HepG2 (cell line): Measurements from ENCODE around the gene MCEE. TPM values are rescaled to one million over a fixed set of nuclear protein-coding genes. Genes with fewer than 3 reads are reported as not detected.

Experiments
- ARID3A ChIP-seq: IDR thresholded peaks from 2 replicates; pipeline ENCODE4 v1.6.1; 2012; ENCODE audit warnings: low read depth, low read length, improper control_type of control experiment
- EP300 ChIP-seq, 3 experiments: sonication (generic) in 1 of 3; formaldehyde crosslinking in 1 of 3; IDR thresholded peaks; 2 replicates each; pipeline versions ENCODE4 v1.5.1 to v1.6.1; 2011 to 2020; ENCODE audit warnings: low read depth in 2 of 3, low read length in 2 of 3, borderline replicate concordance in 1 of 3, improper control_type of control experiment in 1 of 3, mild to moderate bottlenecking in 1 of 3, missing genetic modification reagents in 1 of 3, moderate library complexity in 1 of 3
- GPBP1L1 ChIP-seq: sonication (generic); formaldehyde crosslinking; IDR thresholded peaks from 2 replicates; pipeline ENCODE4 v1.5.0; 2020; ENCODE audit warnings: mild to moderate bottlenecking, missing genetic modification reagents
- IKZF1 ChIP-seq: fragments of 450-650 bp; IDR thresholded peaks from 2 replicates; pipeline ENCODE4 v1.7.1; 2016
- ISL2 ChIP-seq: sonication (generic); formaldehyde crosslinking; IDR thresholded peaks from 2 replicates; pipeline ENCODE4 v1.5.0; 2020; ENCODE audit warnings: missing genetic modification reagents
- MAF1 ChIP-seq: sonication (generic); formaldehyde crosslinking; IDR thresholded peaks from 2 replicates; pipeline ENCODE4 v1.5.0; 2020; ENCODE audit warnings: missing genetic modification reagents, borderline replicate concordance
- PLRG1 ChIP-seq: fragments of 450-650 bp; conservative IDR thresholded peaks from 2 replicates; pipeline ENCODE4 v1.6.1; 2016
- SRY ChIP-seq: sonication (generic); formaldehyde crosslinking; IDR thresholded peaks from 2 replicates; pipeline ENCODE4 v1.8.0; 2022; ENCODE audit warnings: mild to moderate bottlenecking, missing genetic modification reagents
- TGIF2 ChIP-seq: IDR thresholded peaks from 2 replicates; pipeline ENCODE4 v1.6.1; 2016; ENCODE audit warnings: control low read depth, missing compliant biosample characterization
- ZBTB20 ChIP-seq: sonication (generic); formaldehyde crosslinking; IDR thresholded peaks from 2 replicates; pipeline ENCODE4 v1.8.1; 2023; ENCODE audit warnings: missing genetic modification reagents, low read depth, mild to moderate bottlenecking, borderline replicate concordance
- ZNF20 ChIP-seq: sonication (generic); formaldehyde crosslinking; IDR thresholded peaks from 2 replicates; pipeline ENCODE4 v1.4.0; 2020; ENCODE audit warnings: mild to moderate bottlenecking, moderate library complexity, missing genetic modification reagents
- ZNF354B ChIP-seq: sonication (generic); formaldehyde crosslinking; IDR thresholded peaks from 2 replicates; pipeline ENCODE4 v1.8.0; 2022; ENCODE audit warnings: mild to moderate bottlenecking, missing genetic modification reagents
- ZNF543 ChIP-seq: sonication (generic); formaldehyde crosslinking; IDR thresholded peaks from 2 replicates; pipeline ENCODE4 v1.4.0; 2020; ENCODE audit warnings: mild to moderate bottlenecking, missing genetic modification reagents
- ZNF589 ChIP-seq: sonication (generic); formaldehyde crosslinking; conservative IDR thresholded peaks from 2 replicates; pipeline ENCODE4 v1.8.0; 2022; ENCODE audit warnings: mild to moderate bottlenecking, moderate library complexity, missing genetic modification reagents
- ZNF704 ChIP-seq: sonication (generic); formaldehyde crosslinking; IDR thresholded peaks from 2 replicates; pipeline ENCODE4 v1.8.1; 2023; ENCODE audit warnings: mild to moderate bottlenecking, inconsistent platforms, moderate library complexity, missing genetic modification reagents, borderline replicate concordance
- ZNF749 ChIP-seq: sonication (generic); formaldehyde crosslinking; IDR thresholded peaks from 2 replicates; pipeline ENCODE4 v1.8.0; 2022; ENCODE audit warnings: mild to moderate bottlenecking, missing genetic modification reagents, moderate library complexity, borderline replicate concordance
- polyA plus RNA-seq, 8 experiments: library from polyadenylated mRNA; depleted of rRNA in 3 of 8; stranded (reverse) in 7 of 8; unstranded in 1 of 8; fragments of >200 nt; fragmentation: Illumina TruSeq in 4 of 8; extraction: Trizol in 4 of 8; gene quantifications; 2 replicates each; pipeline versions ENCODE4 v1.2.1 to v1.2.3, GENCODE V29; 2011 to 2016; ENCODE audit warnings: low read depth in 4 of 8, missing spikeins in 1 of 8, mixed read lengths in 1 of 8; ENCODE audit not compliant: insufficient read depth in 1 of 8
- total RNA-seq, 5 experiments: library from RNA; depleted of rRNA; stranded (reverse); fragments of >200 nt; fragmentation: Illumina TruSeq; extraction: Trizol; gene quantifications; 2 replicates each; pipeline ENCODE4 v1.2.3, GENCODE V29; 2016; ENCODE audit warnings: low read depth in 1 of 5
- TF ChIP-seq, protein P1 (sequence below): sonication (generic); formaldehyde crosslinking; IDR thresholded peaks from 2 replicates; pipeline ENCODE4 v1.4.0; 2020; ENCODE audit warnings: mild to moderate bottlenecking, missing genetic modification reagents, borderline replicate concordance
- TF ChIP-seq, protein P2 (sequence below): sonication (generic); formaldehyde crosslinking; IDR thresholded peaks from 2 replicates; pipeline ENCODE4 v1.4.0; 2020; ENCODE audit warnings: mild to moderate bottlenecking, missing genetic modification reagents
- TF ChIP-seq, protein P3 (sequence below): fragments of 450-650 bp; IDR thresholded peaks from 2 replicates; pipeline ENCODE4 v1.6.1; 2016

The MCEE gene
- total and polyA plus RNA-seq, 2 of the 13 experiments (the other 11 are each of a cell fraction or from before 2014, with no cell fraction given): 32.0 to 66.9 TPM

GRCh38 chr2:71129902-71130151 lies 202 bp downstream of the MCEE start (continued):
- TF ChIP-seq, protein P1, sequence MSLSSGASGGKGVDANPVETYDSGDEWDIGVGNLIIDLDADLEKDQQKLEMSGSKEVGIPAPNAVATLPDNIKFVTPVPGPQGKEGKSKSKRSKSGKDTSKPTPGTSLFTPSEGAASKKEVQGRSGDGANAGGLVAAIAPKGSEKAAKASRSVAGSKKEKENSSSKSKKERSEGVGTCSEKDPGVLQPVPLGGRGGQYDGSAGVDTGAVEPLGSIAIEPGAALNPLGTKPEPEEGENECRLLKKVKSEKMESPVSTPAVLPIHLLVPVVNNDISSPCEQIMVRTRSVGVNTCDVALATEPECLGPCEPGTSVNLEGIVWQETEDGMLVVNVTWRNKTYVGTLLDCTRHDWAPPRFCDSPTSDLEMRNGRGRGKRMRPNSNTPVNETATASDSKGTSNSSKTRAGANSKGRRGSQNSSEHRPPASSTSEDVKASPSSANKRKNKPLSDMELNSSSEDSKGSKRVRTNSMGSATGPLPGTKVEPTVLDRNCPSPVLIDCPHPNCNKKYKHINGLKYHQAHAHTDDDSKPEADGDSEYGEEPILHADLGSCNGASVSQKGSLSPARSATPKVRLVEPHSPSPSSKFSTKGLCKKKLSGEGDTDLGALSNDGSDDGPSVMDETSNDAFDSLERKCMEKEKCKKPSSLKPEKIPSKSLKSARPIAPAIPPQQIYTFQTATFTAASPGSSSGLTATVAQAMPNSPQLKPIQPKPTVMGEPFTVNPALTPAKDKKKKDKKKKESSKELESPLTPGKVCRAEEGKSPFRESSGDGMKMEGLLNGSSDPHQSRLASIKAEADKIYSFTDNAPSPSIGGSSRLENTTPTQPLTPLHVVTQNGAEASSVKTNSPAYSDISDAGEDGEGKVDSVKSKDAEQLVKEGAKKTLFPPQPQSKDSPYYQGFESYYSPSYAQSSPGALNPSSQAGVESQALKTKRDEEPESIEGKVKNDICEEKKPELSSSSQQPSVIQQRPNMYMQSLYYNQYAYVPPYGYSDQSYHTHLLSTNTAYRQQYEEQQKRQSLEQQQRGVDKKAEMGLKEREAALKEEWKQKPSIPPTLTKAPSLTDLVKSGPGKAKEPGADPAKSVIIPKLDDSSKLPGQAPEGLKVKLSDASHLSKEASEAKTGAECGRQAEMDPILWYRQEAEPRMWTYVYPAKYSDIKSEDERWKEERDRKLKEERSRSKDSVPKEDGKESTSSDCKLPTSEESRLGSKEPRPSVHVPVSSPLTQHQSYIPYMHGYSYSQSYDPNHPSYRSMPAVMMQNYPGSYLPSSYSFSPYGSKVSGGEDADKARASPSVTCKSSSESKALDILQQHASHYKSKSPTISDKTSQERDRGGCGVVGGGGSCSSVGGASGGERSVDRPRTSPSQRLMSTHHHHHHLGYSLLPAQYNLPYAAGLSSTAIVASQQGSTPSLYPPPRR (CRISPR knock-in tag): no peak; the same call in 1 of the 2 replicates
- TF ChIP-seq GPBP1L1 (CRISPR knock-in tag) (no peak), ISL2 (CRISPR knock-in tag) (0 out of 2 replicates have a peak, but pooled peaks have one; percentile 49), PLRG1 (no peak), ZNF704 (CRISPR knock-in tag) (no peak; the same call in 1 of the 2 replicates), EP300 (IDR thresholded peaks at IDR 0.05; ENCODE audit: low read depth in 2 of 2, low read length in 2 of 2) (no peak), EP300 (CRISPR knock-in tag; IDR thresholded peaks at IDR 0.05; ENCODE audit: borderline replicate concordance) (no peak), ZNF354B (CRISPR knock-in tag) (no peak), ZNF589 (0 out of 2 replicates have a peak, but pooled peaks have one; percentile 26), SRY (no peak; the same call in 1 of the 2 replicates), TGIF2 (CRISPR knock-in tag) (no peak), ZNF20 (no peak), MAF1 (CRISPR knock-in tag) (no peak), ZNF749 (CRISPR knock-in tag) (no peak), IKZF1 (no peak), ARID3A (no peak), ZBTB20 (CRISPR knock-in tag) (peak; percentile 77), ZNF543 (CRISPR knock-in tag) (no peak)
- TF ChIP-seq, protein P2, sequence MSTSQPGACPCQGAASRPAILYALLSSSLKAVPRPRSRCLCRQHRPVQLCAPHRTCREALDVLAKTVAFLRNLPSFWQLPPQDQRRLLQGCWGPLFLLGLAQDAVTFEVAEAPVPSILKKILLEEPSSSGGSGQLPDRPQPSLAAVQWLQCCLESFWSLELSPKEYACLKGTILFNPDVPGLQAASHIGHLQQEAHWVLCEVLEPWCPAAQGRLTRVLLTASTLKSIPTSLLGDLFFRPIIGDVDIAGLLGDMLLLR (CRISPR knock-in tag): peak; percentile 87
- TF ChIP-seq, protein P3, sequence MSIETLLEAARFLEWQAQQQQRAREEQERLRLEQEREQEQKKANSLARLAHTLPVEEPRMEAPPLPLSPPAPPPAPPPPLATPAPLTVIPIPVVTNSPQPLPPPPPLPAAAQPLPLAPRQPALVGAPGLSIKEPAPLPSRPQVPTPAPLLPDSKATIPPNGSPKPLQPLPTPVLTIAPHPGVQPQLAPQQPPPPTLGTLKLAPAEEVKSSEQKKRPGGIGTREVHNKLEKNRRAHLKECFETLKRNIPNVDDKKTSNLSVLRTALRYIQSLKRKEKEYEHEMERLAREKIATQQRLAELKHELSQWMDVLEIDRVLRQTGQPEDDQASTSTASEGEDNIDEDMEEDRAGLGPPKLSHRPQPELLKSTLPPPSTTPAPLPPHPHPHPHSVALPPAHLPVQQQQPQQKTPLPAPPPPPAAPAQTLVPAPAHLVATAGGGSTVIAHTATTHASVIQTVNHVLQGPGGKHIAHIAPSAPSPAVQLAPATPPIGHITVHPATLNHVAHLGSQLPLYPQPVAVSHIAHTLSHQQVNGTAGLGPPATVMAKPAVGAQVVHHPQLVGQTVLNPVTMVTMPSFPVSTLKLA: no peak
